GM18498 (cell line): Measurements from ENCODE around the gene HAUS1.
"Not testable (repeated sequence)": the region's sequence is repeated elsewhere in the genome, so short reads cannot be mapped to it uniquely, and the experiment has no call there.

Source experiments
- ATAC-seq: cut with Tn5 transposase; IDR thresholded peaks from one replicate; pipeline ENCODE4 v1.9.1; 2021; ENCODE audit warnings: mild to moderate bottlenecking, moderate library complexity; ENCODE audit not compliant: unreplicated experiment

The HAUS1 gene

GRCh38 chr18:46155641-46156051, 51.5 kb downstream of the HAUS1 start:
- ATAC-seq, result no peak

- ATAC-seq, result no peak
Observed at GRCh38 chr18:46156124-46156745, 52.0 kb downstream of the HAUS1 start.

GRCh38 chr18:46156843-46157242, 52.7 kb downstream of the HAUS1 start:
- no peak for ATAC-seq

DNA sequence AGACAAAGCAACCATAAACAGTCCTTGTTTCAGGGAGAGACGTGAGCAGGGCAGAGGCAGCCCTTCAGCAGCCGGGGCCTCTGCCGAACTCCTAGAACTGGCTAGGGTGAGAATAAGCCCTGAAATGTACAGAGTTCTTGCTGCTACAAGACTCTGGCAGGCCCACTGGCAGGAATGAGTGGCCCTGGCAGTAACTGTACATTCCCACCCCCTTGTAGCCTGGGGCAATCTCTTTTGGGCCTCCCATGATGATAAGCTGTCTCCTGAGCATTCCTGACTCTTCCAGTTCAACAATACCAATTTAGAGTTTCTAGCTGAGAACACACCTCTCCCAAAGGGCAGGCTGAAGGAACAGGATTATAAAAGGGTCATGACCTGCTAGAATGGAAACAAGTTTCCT, 54.3 kb downstream of the HAUS1 start:
- no peak for ATAC-seq

GRCh38 chr18:46160050-46160798, 56.0 kb downstream of the HAUS1 start:
- ATAC-seq, result no peak

DNA sequence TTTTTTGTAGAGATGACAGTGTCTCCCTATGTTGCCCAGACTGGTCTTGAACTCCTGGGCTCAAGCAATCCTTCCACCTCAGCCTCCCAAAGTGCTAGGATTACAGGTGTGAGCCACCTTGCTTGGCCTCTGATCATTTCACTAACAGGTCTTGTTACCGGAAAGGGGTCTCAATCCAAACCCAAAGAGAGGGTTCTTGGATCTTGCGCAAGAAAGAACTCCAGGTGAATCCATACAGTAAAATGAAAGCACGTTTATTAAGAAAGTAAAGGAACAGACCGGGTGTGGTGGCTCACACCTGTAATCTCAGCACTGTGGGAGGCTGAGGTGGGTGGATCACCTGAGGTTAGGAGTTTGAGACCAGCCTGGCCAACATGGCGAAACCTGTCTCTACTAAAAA, 56.7 kb downstream of the HAUS1 start:
- ATAC-seq, result not testable (repeated sequence)

DNA sequence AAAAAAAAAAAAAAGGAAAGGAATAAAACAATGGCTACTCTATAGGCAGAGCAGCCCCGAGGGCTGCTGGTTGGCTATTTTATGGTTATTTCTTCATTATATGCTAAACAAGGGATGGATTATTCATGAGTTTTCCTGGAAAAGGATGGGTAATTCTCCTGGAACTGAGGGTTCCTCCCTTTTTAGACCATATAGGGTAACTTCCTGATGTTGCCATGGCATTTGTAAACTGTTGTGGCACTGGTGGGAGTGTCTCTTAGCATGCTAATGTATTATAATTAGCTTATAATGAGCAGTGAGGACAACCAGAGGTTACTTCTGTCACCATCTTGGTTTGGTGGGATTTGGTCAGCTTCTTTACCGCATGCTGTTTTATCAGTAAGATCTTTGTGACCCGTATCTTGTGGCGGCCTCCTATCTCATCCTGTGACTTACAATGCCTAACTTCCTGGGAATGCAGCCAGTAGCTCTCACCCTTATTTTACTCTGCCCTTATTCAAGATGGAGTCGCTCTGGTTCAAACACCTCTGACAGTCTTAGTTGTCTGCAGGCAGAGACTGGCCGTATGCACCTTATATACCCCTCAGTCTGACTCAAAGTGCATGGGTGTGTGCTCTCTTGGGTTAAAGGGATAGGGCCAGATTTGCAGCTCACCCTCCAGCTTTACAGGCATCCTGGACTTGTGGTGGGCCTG, 57.7 kb downstream of the HAUS1 start:
- ATAC-seq, result no peak

DNA sequence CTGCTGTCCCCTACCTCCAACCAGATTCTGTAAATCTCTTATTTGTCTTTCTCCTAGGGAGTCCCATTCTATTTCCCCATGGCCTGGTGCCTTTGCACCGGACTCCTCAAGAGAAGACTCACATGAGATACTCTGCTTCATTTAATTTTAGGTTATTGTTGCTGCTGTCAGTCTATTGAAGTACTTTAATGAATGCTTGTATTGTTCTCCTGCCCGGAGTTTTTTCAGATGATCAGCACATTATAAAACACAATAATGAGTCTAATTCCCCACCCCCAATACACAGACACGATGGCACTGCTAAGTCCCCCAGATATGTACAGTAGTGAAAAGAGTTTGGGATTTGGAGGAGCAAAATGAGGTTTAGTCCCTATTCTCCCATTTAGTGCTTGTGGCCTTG, 58.9 kb downstream of the HAUS1 start:
- ATAC-seq, result no peak

DNA sequence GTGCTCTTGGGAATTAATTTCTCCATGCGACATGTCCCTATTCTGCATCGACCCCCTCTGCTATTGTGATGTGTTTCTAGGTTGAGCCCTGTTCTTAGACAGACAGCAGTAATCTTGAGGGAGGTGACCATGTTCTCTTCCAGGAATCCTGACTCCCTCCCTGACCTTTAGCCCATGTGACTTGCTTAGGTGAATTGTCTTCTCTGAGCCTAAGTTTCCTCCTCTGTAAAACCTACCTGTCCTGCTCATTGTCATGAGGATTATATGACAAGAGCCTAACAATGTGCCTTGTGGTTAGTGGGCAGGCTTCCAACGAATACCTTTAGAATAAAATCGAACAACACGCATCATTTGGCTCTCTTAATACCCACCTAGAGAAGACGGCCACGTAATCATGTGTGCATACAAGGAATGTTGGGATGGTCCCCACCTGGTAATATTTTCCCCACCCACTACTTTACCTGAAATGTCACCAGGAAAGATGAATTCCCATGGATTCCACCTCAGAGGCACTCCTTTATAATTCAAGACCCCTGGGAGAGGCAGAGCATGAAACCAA, 59.8 kb downstream of the HAUS1 start:
- ATAC-seq, result no peak

DNA sequence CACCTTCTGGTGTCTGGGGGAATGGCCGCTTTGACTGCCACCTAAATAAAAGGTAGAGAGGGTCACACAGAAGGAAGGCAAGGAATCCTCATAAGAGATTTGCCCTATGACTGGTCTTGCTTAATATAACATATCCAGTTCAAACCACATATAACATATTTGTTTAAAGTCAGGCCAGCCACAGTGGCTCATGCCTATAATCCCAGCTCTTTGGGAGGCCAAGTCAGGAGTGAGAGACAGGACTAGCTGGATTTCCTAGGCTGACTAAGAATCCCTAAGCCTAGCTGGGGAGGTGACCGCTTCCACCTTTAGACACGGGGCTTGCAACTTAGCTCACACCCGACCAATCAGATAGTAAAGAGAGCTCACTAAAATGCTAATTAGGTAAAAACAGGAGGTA, 60.3 kb downstream of the HAUS1 start:
- not testable (repeated sequence) for ATAC-seq

DNA sequence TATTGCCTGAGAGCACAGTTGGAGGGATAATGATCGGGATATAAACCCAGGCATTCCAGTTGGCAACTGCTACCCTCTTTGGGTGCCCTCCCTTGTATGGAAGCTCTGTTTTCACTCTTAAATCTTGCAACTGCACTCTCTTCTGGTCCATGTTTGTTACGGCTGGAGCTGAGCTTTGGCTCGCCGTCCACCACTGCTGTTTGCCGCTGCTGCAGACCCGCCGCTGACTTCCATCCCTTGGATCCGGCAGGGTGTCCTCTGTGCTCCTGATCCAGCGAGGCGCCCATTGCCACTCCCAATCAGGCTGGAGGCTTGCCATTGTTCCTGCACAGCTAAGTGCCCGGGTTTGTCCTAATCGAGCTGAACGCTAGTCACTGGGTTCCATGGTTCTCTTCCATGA, 60.7 kb downstream of the HAUS1 start:
- ATAC-seq, result no peak

DNA sequence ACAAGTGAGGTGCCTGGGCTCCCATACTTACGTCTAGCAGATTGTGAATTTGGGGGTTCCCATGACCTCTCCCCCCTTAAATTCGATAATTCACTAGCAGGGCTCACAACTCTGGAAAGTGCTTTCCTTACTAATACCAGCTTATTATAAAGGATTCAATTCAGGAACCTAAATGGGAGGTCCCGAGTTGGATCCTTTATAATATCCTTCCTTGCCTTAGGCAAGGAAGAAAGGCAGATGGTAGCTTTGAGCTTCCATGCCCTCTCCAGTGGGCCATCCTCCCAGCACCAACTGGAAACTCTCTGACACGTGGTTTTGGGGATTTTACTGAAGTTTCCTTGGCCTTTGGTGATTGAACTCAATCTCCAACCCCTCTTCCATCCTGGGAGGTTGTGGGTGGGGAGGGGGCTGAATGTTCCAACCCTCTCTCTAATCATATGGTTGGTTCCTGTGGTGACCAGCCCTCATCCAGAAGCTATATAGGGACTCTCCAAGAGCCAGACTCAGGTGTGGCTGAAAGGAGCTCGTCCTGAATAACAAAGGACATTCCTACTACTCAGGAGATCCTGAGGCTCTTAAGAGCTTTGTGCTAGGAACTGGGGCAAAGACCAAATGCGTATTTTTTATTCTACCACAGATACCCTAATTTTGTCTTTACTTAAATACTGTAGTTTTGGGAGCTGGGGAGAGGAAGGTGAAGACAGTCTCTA, 62.2 kb downstream of the HAUS1 start:
- no peak for ATAC-seq

- peak; percentile 91 for ATAC-seq
Observed at GRCh38 chr18:46167971-46168370, 63.8 kb downstream of the HAUS1 start.

DNA sequence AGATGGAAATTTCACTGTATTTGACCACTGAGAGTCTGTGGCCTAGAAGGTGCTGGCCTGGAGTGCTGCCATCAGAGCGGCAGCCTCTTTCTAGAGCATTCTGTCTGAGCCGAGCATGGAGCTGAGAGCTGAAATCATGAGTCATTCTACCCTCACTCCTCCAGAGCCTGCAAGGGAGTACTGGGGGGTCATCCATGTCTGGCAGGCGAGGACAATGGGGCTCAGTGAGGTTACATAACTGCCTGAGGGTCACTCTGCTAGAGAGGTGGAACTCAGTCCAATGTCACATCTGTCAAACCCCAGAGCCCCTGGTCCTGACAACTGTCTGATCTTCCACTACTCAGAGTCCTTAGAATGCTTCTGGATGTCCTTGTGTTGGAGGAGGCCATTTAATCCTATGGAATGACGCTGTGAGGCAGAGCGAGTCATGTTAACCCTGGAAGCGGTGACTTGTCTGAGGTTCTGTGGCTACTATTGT, 65.3 kb downstream of the HAUS1 start:
- ATAC-seq, result no peak

- ATAC-seq, result no peak
Observed at GRCh38 chr18:46171331-46171730, 67.1 kb downstream of the HAUS1 start.

GRCh38 chr18:46173393-46174341, 69.5 kb downstream of the HAUS1 start:
- ATAC-seq, result peak; percentile 89

GRCh38 chr18:46174342-46175041, 70.3 kb downstream of the HAUS1 start:
- peak; percentile 20 for ATAC-seq

- ATAC-seq, result no peak
Observed at GRCh38 chr18:46176001-46176400, 71.8 kb downstream of the HAUS1 start.
